ENCODE results near the gene ACTN1.
"Not testable (repeated sequence)": the region's sequence is repeated elsewhere in the genome, so short reads cannot be mapped to it uniquely, and the experiment has no call there.

ACTN1 gene

GRCh38 chr14:68977180-68977717 lies 1.9 kb downstream of the ACTN1 start:
- DNase-seq (ENCODE audit: extremely low spot score): no peak
- ChIA-PET CTCF (no interaction called here), POLR2A (no interaction called here)
- TF ChIP-seq CTCF (IDR thresholded peaks at IDR 0.05; ENCODE audit: control extremely low read depth, extremely low read depth, low read depth, missing control alignments): no peak

GRCh38 chr14:68976160-68977067 lies 2.7 kb downstream of the ACTN1 start:
- CTCF ChIA-PET: no interaction called here
- no peak for TF ChIP-seq CTCF (IDR thresholded peaks at IDR 0.05; ENCODE audit: control extremely low read depth, extremely low read depth, low read depth, missing control alignments)
- POLR2A ChIA-PET: no interaction called here
- no peak for DNase-seq (ENCODE audit: extremely low spot score)

DNA sequence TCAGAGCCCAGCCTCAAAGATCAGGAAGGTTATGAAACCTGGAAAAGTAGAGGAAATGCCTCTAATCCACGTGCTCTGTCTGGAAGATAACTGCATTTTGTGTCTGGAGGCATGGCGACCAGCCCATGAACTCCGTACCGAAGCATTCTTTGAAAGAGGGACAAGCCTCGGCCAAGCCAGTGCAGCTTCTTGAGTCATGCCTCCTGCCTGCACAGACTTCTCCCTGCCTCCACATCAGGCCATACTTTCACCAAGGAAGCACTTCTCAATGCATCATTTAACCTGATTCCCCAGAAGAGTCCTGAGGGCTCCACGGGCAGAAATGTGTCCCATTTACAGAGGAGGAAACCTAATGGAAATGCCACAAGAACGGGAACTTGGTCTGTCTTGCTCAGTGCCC lies 3.4 kb downstream of the ACTN1 start:
- DNase-seq (ENCODE audit: extremely low spot score): no peak
- CTCF ChIA-PET: no interaction called here
- POLR2A ChIA-PET: no interaction called here
- TF ChIP-seq CTCF (IDR thresholded peaks at IDR 0.05; ENCODE audit: control extremely low read depth, extremely low read depth, low read depth, missing control alignments): no peak

DNA sequence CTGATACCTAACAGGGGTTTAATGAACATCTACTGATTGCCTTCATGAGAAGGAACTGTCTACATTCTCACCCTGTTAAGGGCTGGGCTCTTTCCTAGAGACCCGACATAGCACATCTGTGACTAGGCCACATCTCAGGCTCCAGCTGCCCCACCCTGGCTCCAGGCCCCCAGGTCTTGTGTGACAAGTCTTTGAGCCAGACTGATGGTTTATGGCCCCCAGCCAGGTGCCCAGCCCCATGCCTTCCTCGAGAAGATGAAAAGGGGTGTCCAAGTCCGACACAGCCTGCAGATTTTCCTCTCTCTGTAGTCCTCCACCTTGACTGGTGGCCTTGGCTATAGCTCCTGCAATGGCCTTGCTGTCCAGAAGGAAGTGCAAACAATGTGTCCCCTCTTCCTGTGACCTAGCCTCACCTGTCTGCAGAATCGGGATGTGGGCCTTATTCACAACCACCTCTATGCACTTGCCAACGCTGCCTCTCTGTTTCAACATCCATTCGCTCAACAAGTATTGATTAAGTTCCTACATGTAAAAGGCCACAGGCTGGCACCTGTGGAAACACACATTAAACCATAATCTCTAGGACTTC lies 4.2 kb downstream of the ACTN1 start:
- ChIA-PET CTCF (no interaction called here), POLR2A (no interaction called here)
- DNase-seq (ENCODE audit: extremely low spot score): no peak
- no peak for TF ChIP-seq CTCF (IDR thresholded peaks at IDR 0.05; ENCODE audit: control extremely low read depth, extremely low read depth, low read depth, missing control alignments)

DNA sequence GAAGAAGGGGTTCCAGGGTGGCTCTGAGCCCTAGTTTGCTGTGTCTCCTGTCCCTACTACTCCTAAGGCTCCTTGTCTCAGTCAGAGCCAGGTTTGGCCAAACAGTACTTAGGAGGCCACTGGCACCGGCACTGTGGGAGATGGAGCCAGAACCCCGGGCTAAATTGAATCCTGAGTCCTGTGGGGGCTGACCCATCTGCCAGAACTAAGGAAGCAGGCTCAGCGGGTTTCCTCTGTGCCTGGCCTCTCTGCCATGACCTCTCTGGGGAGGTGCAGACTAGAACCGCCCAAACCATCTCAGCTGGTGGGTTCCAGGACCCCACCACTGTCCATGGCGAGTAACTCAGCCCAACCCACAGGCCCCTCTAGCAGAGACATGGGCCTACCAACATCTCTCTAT lies 5.5 kb downstream of the ACTN1 start:
- no peak for DNase-seq (ENCODE audit: extremely low spot score)
- ChIA-PET CTCF (no interaction called here), POLR2A (no interaction called here)
- TF ChIP-seq CTCF (IDR thresholded peaks at IDR 0.05; ENCODE audit: control extremely low read depth, extremely low read depth, low read depth, missing control alignments): no peak

DNA sequence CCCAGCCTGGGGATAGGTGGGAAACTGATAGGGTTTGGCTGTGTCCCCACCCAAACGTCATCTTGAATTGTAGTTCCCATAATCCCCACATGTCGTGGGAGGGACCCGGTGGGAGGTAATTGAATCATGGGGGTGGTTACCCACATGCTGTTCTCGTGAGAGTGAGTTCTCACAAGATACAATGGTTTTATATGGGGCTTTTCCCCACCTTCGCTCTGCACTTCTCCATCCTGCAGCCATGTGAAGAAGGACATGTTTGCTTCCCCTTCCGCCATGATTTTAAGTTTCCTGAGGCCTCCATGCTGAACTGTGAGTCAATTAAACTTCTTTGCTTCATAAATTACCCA lies 5.9 kb downstream of the ACTN1 start:
- POLR2A ChIA-PET; DNase-seq (ENCODE audit: extremely low spot score): not testable (repeated sequence)
- CTCF ChIA-PET: interaction anchor here (1.2 kb wide), 1 partner anchor 9 kb away, joined by 3 read pairs; no protein-coding TSS in a partner anchor
